ENCODE measurements around the gene JUN. TPM values are rescaled to one million over a fixed set of nuclear protein-coding genes. Genes with fewer than 3 reads are reported as not detected.

Gene JUN
- total RNA-seq, 4 donors from 2014 or later: 64.2 to 121 (median 85.9) TPM

GRCh38 chr1:58798910-58799442, 15.1 kb upstream of the JUN start:
- no peak for TF ChIP-seq CTCF (IDR thresholded peaks at IDR 0.05; ENCODE audit: low read depth)

- no peak for TF ChIP-seq CTCF (IDR thresholded peaks at IDR 0.05; ENCODE audit: low read depth)
Measured at GRCh38 chr1:58796416-58796815, 12.6 kb upstream of the JUN start.

- TF ChIP-seq CTCF (IDR thresholded peaks at IDR 0.05; ENCODE audit: low read depth): no peak
Measured at GRCh38 chr1:58794585-58794984, 10.7 kb upstream of the JUN start.

GRCh38 chr1:58792846-58793245, 9.0 kb upstream of the JUN start:
- no peak for TF ChIP-seq CTCF (IDR thresholded peaks at IDR 0.05; ENCODE audit: low read depth)

- no peak for TF ChIP-seq CTCF (IDR thresholded peaks at IDR 0.05; ENCODE audit: low read depth)
Measured at GRCh38 chr1:58791106-58791505, 7.3 kb upstream of the JUN start.

GRCh38 chr1:58789996-58790660, 6.3 kb upstream of the JUN start:
- TF ChIP-seq CTCF (IDR thresholded peaks at IDR 0.05; ENCODE audit: low read depth): no peak

- TF ChIP-seq CTCF (IDR thresholded peaks at IDR 0.05; ENCODE audit: low read depth): no peak
Measured at GRCh38 chr1:58789322-58789856, 5.5 kb upstream of the JUN start.
